Measurements from ENCODE around the gene GATA5.

DNA sequence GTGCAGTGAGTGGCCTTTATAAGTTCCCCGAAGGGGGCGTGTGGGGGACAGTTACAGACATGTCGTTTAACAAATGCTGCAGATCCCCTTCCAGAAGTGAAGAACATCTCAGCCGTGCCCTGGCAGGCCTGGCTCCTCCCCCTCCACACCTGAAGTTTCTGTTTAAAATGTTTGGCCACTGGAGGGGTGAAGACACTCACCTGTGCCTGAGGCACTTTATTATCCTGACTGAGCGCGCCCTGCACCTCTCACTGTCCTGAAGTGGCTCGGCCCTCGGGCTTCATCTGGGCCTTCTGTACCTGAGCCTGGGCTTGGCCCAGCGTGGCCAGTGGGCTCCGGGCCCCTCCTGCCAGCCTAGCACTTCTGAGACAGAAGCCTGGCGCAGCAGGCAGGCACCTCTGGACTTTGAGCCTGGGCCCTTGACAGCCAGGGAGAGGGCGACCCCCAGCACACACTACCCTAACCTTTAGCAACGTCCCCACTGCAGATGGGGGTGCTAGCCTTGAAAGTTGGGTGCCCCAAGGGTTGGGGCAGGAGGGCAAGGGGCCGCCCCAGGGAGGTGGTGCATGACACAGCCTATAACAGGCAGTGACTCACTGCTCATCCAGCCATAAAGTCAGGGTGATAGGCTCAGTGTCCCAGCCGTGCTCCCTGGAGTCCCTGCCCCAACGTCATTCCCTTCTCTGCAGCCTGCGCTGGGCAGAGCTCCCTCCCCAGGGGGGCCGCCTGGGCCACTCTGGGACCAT, 13.6 kb upstream of the GATA5 start:
- TF ChIP-seq, protein P1, sequence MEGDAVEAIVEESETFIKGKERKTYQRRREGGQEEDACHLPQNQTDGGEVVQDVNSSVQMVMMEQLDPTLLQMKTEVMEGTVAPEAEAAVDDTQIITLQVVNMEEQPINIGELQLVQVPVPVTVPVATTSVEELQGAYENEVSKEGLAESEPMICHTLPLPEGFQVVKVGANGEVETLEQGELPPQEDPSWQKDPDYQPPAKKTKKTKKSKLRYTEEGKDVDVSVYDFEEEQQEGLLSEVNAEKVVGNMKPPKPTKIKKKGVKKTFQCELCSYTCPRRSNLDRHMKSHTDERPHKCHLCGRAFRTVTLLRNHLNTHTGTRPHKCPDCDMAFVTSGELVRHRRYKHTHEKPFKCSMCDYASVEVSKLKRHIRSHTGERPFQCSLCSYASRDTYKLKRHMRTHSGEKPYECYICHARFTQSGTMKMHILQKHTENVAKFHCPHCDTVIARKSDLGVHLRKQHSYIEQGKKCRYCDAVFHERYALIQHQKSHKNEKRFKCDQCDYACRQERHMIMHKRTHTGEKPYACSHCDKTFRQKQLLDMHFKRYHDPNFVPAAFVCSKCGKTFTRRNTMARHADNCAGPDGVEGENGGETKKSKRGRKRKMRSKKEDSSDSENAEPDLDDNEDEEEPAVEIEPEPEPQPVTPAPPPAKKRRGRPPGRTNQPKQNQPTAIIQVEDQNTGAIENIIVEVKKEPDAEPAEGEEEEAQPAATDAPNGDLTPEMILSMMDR (IDR thresholded peaks at IDR 0.05; ENCODE audit: insufficient read depth, low read length) = no peak
- TF ChIP-seq, protein P2, sequence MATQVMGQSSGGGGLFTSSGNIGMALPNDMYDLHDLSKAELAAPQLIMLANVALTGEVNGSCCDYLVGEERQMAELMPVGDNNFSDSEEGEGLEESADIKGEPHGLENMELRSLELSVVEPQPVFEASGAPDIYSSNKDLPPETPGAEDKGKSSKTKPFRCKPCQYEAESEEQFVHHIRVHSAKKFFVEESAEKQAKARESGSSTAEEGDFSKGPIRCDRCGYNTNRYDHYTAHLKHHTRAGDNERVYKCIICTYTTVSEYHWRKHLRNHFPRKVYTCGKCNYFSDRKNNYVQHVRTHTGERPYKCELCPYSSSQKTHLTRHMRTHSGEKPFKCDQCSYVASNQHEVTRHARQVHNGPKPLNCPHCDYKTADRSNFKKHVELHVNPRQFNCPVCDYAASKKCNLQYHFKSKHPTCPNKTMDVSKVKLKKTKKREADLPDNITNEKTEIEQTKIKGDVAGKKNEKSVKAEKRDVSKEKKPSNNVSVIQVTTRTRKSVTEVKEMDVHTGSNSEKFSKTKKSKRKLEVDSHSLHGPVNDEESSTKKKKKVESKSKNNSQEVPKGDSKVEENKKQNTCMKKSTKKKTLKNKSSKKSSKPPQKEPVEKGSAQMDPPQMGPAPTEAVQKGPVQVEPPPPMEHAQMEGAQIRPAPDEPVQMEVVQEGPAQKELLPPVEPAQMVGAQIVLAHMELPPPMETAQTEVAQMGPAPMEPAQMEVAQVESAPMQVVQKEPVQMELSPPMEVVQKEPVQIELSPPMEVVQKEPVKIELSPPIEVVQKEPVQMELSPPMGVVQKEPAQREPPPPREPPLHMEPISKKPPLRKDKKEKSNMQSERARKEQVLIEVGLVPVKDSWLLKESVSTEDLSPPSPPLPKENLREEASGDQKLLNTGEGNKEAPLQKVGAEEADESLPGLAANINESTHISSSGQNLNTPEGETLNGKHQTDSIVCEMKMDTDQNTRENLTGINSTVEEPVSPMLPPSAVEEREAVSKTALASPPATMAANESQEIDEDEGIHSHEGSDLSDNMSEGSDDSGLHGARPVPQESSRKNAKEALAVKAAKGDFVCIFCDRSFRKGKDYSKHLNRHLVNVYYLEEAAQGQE (IDR thresholded peaks at IDR 0.05; ENCODE audit: insufficient replicate concordance, low read depth) = no peak
- TF ChIP-seq POLR2AphosphoS5 (IDR thresholded peaks at IDR 0.05; ENCODE audit: low read depth) (no peak), SPI1 (IDR thresholded peaks at IDR 0.05; ENCODE audit: borderline replicate concordance, low read depth) (no peak), GABPA (IDR thresholded peaks at IDR 0.05; ENCODE audit: low read depth) (no peak)
